ENCODE results near the gene PTTG1IP. TPM values are rescaled to one million over a fixed set of nuclear protein-coding genes. Genes with fewer than 3 reads are reported as not detected.
A peak's percentile ranks its signal among the peaks of the same experiment; 100 is the strongest.

The PTTG1IP gene
- total RNA-seq: 100 to 1,000 TPM; 284 to 303 TPM

- DNase-seq (ENCODE audit: low spot score): peak; percentile 97
- H3K9me3 ChIP-seq: no peaks in the 10 kb centered on the region
- no peaks in the 10 kb centered on the region for H3K36me3 ChIP-seq
- peak within 1 kb of the TSS; percentile 89 to 93 for H3K4me3 ChIP-seq
- peaks cover 0 to 59% of the 10 kb centered on the region in 2 donors for H3K4me1 ChIP-seq
- no peak for TF ChIP-seq CTCF (IDR thresholded peaks at IDR 0.05)
- no peaks in the 10 kb centered on the region for H3K27me3 ChIP-seq
- H3K27ac ChIP-seq: peak within 1 kb of the TSS; percentile 89 to 97
These were observed at the start of gene PTTG1IP for GRCh38 chr21:44873356-44874239. TSS of gene PTTG1IP (minus strand) at chr21:44873690. CDS start at chr21:44873616, 74 bp downstream.

- no peak for DNase-seq (ENCODE audit: low spot score)
- Histone ChIP-seq H3K36me3 (no peaks in the 10 kb centered on the region), H3K9me3 (no peaks in the 10 kb centered on the region), H3K4me3 (no peak overlapping the region), H3K27me3 (no peaks in the 10 kb centered on the region), H3K27ac (no peak overlapping the region), H3K4me1 (peaks cover 0 to 8% of the 10 kb centered on the region in 2 donors)
- no peak for TF ChIP-seq CTCF (IDR thresholded peaks at IDR 0.05)
These were observed 48.4 kb upstream of the PTTG1IP start for GRCh38 chr21:44921928-44922327.

GRCh38 chr21:44920694-44921604 lies 47.5 kb upstream of the PTTG1IP start, which contains the start of gene ITGB2:
TSS of gene ITGB2 (minus strand) at chr21:44920899. CDS start at chr21:44910782, 10,117 bp downstream.
- no peak for TF ChIP-seq CTCF (IDR thresholded peaks at IDR 0.05)
- no peaks in the 10 kb centered on the region for H3K36me3 ChIP-seq
- H3K4me3 ChIP-seq: peak within 1 kb of the TSS; percentile 5 to 35
- H3K27ac ChIP-seq: no peak within 1 kb of the TSS
- H3K27me3 ChIP-seq: no peaks in the 10 kb centered on the region
- H3K9me3 ChIP-seq: no peaks in the 10 kb centered on the region
- DNase-seq (ENCODE audit: low spot score): no peak
- H3K4me1 ChIP-seq: peaks cover 0 to 8% of the 10 kb centered on the region in 2 donors

GRCh38 chr21:44919913-44920693 lies 46.6 kb upstream of the PTTG1IP start:
- Histone ChIP-seq H3K27me3 (no peaks in the 10 kb centered on the region), H3K4me3 (peak overlapping the region; percentile 5 to 35), H3K27ac (no peak overlapping the region), H3K4me1 (peaks cover 0 to 6% of the 10 kb centered on the region in 2 donors), H3K36me3 (no peaks in the 10 kb centered on the region), H3K9me3 (no peaks in the 10 kb centered on the region)
- DNase-seq (ENCODE audit: low spot score): no peak
- no peak for TF ChIP-seq CTCF (IDR thresholded peaks at IDR 0.05)
